HG03558 (cell line): ENCODE results near the gene DLEC1.

Experiments used
- ATAC-seq: cut with Tn5 transposase; IDR thresholded peaks from one replicate; pipeline ENCODE4 v1.9.1; 2021; ENCODE audit warnings: moderate number of reproducible peaks; ENCODE audit not compliant: unreplicated experiment; ENCODE audit errors: extremely low read depth

DLEC1 gene

DNA sequence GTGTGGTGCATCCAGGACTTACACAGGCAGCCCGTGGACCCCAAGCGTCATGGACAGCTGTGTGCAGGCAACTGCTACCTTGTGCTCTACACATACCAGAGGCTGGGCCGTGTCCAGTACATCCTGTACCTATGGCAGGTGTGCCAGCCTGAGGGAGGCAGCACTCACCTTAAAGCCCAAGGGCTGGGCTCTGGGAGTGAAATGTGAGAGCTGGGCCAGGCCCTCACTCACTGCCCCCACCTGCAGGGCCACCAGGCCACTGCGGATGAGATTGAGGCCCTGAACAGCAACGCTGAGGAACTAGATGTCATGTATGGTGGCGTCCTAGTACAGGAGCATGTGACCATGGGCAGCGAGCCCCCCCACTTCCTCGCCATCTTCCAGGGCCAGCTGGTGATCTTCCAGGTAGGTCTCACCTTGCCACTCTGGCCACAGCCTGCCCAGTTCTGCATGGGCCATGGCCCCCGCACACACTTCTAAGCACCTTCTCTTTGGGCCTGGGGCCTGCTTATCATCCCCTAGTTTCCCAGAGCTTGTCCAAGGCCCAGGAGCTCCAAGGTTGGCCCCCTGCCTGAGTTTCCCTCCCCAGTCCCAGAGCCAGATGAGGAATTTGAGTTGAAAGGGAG is 37.4 kb upstream of the DLEC1 start:
- no peak for ATAC-seq

DNA sequence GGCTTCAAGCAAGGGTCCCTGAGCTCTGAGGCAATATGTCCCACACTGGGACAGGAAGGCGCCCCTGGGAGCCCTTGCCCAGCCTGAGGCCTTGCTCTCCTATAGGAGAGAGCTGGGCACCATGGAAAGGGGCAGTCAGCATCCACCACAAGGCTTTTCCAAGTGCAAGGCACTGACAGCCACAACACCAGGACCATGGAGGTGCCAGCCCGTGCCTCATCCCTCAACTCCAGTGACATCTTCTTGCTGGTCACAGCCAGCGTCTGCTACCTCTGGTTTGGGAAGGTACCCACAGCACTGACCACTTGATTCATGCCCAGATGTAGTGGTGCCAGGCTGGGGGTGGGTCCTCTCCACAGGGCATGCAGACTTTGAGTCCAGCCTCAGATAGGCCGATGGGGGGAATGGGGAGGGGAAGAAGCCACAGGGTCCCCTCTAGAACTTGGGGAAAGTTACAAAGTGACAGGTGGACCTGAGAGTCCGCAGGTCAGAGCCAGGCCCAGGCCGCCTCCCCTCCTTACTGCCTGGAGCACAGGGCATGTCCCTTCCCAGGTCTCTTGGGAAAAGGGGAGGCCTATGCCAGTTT is 36.6 kb upstream of the DLEC1 start:
- no peak for ATAC-seq

DNA sequence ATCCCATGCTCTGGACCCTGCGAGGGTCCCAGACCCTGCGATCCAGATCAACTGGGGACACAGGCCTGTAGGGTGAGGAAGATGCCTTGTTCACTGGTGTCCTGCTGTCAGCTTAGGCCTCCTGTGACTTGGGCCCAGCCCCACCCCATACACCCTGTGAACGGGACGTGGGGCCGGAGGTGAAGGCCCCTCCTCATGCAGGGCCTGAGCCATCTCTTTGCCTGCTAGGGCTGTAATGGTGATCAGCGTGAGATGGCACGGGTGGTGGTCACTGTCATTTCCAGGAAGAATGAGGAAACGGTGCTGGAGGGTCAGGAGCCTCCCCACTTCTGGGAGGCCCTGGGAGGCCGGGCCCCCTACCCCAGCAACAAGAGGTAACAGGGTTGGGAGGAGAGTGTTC is 36.1 kb upstream of the DLEC1 start:
- no peak for ATAC-seq

DNA sequence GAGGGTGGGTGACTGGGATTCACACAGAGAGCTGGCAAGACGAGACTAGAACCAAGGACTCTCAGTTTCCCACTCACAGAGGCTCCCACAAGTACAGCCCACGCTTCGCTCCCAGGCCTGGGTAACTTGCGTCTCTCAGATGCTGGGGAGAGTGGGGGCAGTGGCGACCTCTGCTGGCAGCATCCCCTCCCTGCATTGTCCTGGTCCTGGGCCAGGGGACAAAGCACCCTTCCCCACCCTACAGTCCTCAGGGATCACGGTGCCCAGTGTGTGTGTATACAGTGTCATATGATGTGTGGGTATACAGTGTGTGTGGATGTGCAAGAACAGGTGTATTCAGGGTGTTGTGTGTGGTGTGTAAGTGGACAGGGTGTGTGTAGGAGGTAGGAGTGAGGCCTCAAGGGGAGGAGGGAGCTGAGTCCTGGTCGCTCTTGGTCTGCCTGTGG is 35.6 kb upstream of the DLEC1 start:
- no peak for ATAC-seq

DNA sequence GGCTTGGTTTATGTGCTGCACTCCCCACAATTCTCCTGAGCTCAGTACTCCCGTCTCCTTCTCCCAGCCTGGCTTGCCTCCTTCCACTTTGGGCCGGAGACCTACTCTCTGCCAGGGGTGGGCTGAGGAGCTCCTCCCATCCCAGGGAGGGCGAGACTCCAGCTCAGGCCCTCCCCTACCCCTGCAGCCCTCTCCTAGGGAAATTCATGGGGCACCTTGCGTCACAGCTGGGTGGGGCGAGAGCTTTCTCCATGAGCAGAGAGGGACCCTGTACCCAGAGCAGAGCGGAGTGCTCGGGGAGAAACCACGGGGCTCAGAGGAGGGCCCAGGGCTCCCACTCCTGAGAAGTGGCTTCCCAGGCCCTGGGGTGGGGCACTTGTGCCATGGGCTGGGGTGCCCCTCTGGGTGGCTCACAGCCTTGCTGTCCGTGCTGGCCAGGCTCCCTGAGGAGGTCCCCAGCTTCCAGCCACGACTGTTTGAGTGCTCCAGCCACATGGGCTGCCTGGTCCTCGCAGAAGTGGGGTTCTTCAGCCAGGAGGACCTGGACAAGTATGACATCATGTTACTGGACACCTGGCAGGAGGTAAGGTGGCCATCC is 35.1 kb upstream of the DLEC1 start:
- ATAC-seq = no peak

DNA sequence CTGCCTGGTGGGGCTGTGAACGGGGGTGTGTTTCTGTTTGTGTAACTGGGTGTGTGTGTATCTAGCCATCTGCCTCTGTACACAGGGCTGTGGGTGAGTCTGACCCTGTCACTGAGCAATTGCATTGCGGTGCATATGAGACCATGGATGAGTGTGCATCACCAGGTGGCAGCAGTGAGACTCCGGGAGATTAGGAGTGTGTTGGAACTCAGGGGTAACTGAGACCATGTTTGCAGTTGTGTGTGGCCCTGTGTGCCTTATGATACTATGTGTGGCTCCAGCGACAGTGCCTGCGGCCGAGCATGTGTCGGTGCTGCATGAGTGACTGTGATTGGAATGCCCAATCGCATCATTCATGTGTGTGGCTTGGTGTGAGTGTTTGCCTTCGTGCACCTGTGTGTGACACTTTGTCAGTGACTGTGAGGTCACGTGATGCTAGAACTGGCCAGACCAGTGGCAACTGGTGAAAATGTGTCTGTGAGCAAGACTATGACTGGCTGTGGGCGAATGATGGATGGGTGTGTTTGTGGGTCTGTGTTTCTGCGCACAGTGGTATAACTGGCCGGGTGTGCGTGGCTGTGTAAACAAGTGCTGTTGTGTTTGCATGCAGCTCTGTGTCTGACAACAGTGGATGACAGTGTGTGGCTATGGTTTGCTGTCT is 34.5 kb upstream of the DLEC1 start:
- peak; percentile 36 for ATAC-seq

DNA sequence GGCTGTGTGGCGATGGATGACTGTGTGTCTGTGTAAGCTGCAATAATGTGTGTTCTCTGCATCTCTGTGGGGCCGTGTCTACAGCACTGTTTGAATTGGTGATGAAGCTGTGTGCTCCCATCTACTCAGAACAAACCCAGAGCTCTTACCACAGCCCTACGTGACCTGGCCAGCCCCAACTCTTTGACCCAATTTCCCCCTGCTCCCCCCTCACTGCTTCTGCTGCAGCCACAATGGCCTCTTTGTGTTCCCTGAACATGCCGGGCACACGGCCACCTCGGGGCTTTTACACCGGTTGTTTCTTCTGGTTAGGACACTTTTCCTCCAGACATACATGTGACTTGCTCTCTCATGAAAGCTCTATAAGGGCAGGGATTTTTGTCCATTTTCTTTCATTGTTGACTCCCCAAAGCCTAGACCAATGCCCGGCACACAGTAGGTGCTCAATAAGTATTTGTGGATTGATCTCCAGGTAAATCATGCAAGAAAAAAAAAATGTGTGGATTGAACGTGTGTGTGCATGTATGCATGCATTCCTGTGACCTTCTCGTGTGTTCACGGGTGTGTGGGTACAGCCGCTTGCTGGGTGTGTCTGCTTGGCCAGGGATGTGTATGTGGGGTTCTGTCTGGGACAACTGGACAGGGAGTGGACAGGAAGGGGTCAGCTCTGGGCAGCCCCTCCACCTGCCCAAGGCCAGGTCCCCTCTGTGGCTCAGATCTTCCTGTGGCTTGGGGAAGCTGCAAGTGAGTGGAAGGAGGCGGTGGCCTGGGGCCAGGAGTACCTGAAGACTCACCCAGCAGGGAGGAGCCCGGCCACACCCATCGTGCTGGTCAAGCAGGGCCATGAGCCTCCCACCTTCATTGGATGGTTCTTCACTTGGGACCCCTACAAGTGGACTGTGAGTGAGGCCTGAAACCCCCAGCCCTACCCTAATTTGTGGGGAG is 33.7 kb upstream of the DLEC1 start:
- ATAC-seq = no peak

DNA sequence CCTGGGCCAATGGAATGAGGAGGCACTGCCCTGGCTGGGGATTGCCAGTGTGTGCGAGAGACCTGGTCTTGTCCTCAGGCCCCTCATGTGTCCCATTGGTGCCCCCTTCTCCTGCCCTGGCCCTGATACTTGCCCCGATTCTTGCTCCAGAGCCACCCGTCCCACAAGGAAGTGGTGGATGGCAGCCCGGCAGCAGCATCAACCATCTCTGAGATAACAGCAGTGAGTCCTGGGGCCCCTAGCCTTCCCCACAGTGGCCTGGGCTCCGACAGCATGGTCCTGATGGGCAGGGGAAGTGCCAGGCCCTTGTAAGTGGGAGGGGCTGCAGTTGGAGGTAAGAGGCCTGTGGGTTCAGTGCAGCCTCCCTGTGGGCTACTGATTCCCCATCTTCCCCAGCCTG is 33.0 kb upstream of the DLEC1 start:
- ATAC-seq = no peak

DNA sequence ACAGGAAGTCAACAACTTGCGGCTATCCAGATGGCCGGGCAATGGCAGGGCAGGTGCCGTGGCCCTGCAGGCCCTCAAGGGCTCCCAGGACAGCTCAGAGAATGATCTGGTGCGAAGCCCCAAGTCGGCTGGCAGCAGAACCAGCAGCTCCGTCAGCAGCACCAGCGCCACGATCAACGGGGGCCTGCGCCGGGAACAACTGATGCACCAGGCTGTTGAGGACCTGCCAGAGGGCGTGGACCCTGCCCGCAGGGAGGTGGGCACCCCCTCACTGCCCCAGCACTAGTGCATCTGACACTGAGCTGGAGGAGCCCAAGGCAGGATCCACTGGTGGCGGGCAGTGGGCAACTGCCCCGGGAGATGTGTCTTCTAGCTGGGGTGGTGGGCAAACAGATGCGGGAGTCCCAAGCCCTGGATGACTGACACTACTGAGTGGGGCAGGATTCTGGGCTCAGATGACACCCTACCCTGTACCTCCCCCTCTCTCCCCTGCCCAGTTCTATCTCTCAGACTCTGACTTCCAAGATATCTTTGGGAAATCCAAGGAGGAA is 32.5 kb upstream of the DLEC1 start:
- no peak for ATAC-seq

DNA sequence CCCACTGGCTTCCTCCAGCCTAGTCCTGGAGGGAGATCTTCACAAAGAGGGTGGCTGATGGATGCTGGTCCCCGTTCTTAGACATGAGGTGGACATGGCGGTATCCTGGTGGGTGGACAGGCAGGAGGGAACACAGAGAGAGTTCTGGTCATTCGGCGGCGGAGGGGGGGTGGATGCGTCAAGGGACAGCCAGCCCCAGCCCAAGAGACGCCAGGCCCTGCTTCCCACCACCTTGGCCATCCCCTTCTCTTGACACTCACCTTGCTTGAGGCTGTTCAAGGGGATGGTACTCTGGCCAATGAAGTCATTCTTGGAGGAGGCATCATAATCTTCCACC is 31.3 kb upstream of the DLEC1 start:
- no peak for ATAC-seq

DNA sequence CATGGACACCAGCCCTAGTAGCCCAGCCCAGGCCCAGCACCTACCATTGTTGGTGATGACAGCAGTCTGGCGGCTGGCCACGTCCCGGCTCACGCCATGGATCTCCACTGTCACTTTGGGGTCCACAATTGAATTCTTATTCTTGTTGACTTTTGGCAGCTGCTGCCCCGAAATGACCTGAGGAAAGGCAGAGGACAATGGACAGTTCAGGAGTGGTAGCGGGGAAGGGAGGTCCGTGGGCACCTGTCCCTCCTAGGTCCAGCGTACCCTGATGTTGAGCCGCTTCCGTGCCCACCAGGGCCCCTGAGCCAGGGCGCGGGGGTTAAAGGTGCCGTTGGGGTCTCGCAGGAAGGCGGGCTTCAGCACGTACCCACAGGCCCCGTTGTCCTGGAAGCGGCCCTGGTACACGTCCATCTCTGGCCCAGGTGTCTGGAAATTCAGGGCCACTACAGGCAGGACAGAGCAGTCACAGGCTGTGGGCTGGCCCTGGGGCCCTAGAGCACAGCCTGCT is 30.8 kb upstream of the DLEC1 start:
- ATAC-seq = no peak

DNA sequence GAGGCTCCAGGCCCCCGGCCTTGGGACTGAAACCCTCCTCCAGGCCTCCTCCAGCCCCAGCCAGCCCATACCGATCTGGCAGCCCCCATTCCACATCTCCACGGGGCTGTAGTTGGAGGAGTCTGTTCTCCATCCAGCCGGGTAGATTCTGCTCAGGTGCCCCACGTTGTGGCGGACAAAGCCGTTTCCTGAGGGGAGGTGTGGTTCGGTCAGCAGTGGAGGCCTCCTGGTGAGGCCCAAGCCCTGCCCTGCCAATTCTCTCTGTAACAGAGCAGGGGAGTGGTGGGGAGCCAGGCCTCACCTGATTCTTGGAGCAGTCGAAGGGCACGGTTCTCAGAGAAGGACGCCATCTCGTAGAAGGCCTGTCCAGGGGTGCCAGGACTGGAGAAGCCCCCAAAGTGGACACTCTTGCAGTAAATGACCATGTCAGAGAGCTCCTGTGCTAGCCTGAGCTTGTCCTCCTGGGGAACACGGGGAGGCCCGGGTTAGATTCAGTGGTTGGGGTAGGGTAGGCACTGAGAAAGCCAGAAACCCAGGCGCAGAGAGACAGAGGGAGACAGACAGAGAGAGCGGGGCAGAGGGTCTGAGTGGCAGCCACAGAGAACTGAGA is 29.9 kb upstream of the DLEC1 start:
- no peak for ATAC-seq

DNA sequence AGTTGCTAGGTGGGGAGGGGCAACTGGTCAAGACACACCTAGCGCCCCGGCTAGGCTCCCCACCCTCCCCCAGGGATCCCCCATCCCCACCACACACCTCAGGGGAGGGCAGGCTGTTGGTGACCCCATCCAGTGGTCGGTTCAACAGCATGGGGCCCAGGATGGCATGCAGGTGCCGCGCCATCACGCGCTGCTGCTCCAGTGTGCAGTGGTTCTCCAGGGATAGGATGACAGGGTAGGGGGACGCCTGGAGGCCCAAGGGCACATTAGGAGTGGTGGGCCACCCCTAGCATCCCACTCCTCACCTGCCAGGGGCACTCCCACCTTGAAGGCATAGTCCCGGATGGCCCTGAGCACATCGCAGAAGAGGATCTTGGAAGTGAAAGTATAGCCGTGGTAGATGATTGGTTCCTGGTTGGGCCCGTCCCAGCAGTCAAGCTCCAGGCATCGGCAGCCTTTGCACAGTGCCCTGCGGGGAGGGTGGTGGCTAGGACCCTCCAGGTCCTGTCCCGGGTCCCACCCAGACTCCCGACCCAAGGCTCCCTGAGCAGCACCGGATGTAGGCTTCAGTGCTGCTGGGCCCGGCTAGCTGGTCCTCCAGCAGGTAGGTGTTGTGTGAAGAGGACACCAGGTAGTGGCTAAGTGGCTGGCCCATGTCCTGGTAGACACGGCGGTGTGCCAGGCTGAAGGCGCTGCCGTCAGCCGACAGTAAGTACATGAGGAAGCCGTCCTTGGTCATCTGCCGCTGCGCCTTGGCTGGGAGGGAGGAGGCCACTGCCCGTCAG is 29.0 kb upstream of the DLEC1 start:
- no peak for ATAC-seq

DNA sequence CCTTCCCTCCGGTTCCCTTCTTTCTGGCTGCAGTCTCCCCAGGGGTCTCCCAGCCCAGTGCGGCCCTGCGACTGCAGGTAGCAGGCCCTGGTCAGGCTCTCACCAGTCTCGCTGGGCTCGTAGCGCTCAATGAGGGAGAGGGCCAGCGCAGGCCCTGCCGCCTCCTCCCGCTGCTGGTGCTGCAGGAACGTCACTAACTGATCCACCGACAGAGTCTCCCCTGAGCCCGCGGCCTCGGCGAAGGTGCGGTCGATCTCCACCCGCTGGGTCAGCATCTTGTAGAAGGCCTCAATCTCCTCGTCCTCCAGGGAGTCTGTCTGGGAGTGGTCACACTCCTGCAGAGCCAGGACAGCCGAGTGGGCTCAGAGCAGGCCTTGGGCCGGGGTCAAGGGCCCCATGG is 27.9 kb upstream of the DLEC1 start:
- ATAC-seq = no peak

DNA sequence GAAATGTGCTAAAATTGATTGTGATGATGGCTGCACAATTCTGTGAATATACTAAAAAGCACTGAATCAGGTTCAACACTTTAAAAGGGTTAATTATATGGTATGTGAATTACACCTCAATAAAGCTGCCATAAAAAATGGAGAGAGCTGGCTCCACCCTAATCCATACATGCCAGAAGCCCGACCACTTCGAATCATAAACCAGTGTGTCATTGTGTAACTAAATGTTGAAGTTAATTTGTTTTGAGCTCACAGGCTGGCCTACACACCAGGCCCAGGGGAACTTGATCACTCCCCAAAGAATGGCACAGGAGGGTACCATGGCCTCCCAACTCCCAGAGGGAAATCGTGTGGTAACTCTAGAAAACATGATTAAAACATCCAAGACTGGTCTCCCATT is 23.5 kb upstream of the DLEC1 start:
- ATAC-seq = no peak

DNA sequence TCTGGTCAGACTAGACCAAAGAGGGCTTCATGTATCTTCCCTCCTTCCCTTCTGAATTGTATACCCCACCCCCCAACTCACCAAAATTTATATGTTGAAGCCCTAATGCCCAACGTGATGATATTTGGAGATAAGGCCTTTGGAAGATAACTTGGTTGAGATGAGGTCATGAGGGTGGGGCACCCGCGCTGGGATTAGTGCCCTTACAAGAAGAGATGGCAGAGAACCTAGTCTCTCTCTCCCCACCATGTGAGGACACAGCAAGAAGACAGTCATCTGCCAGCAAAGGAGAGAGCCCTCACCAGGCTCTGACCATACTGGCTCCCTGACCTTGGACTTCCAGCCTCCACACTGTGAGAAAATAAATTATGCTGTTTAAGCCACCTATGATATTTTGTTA is 23.0 kb upstream of the DLEC1 start:
- no peak for ATAC-seq

DNA sequence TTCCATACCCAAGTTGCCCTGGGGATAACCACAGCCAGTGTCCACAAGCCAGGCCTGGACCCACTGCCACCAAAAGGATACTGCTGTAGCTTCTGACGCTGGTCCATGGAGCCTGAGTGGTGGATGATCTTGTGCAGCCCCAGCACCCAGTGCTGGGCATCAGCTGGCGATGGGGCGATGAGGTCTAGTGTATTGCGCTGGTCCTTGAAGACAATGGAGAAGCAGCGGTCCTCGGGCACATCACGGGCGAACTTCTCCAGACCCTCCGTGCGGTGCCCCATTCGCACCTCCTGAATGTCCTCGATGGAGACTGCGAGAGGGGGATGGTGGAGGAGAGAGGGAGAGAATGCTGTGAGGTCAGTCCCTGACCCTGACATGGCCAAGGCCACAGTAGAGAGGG is 22.6 kb upstream of the DLEC1 start:
- no peak for ATAC-seq

DNA sequence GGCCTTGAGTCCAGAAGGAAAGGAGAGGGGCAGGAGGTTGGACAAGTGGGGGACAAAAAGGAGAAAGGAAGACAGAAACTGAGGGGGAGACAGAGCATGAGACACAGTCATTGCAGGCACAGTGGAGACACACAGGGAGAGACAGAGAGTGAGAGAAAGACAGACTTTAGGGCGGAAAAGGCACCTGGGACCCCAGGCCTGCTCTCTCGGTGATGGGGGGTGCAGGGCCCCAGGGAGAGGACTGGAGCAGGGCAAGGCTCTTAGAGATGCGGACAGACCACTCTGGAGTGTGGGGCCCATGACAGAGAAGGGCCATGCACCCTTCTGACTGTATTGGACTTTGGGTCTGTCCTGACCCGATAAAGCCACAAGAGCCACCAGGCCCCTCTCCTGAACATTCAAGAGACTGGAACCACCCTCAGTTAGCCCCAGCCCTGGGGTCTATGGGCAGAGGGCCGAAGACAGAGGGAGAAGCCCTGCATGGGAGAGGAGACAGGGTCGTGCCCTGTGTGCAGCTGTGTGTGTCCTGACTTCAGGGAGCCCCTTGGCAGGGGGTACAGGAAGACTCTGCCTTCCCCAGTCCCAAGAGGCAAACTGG is 22.1 kb upstream of the DLEC1 start:
- ATAC-seq = no peak
